H1 (cell line): ENCODE measurements around the gene AMN. TPM values are rescaled to one million over a fixed set of nuclear protein-coding genes. Genes with fewer than 3 reads are reported as not detected.

Experiments
- CBX5 ChIP-seq: fragments of 300-800, 300-1000 bp; sonication (generic); IDR thresholded peaks from 2 replicates; pipeline ENCODE4 v1.7.1; 2016; ENCODE audit warnings: antibody characterized with exemption, low read length, low read depth
- CHD1 ChIP-seq: IDR thresholded peaks from 2 replicates; pipeline ENCODE4 v1.6.1; 2012; ENCODE audit warnings: low read depth, low read length, improper control_type of control experiment
- CHD2 ChIP-seq: IDR thresholded peaks from 2 replicates; pipeline ENCODE4 v1.6.1; 2012; ENCODE audit warnings: low read length, improper control_type of control experiment
- PHF8 ChIP-seq: fragments of 200-600 bp; sonication (generic); conservative IDR thresholded peaks from 2 replicates; pipeline ENCODE4 v1.7.1; 2012; ENCODE audit warnings: low read depth, mild to moderate bottlenecking, inconsistent platforms, low read length, moderate library complexity
- POLR2AphosphoS5 ChIP-seq: IDR thresholded peaks from 2 replicates; pipeline ENCODE4 v1.6.1; 2011; ENCODE audit warnings: low read depth, low read length
- YY1 ChIP-seq: IDR thresholded peaks from 2 replicates; pipeline ENCODE4 v1.6.1; 2011; ENCODE audit warnings: low read depth, mild to moderate bottlenecking, low read length
- polyA plus RNA-seq, 7 experiments: library from polyadenylated mRNA; depleted of rRNA in 3 of 7; stranded (reverse) in 5 of 7; unstranded in 2 of 7; fragments of >200 nt in 5 of 7; fragments of 200-250 nt in 2 of 7; gene quantifications; 1 replicate in 5 of 7; 2 replicates in 1 of 7; 4 replicates in 1 of 7; pipeline versions ENCODE4 v1.2.1 to v1.2.3, GENCODE V29; 2011 to 2013; ENCODE audit warnings: missing spikeins in 2 of 7, mixed read lengths in 2 of 7
- total RNA-seq: library from RNA; stranded (reverse); fragmentation: NEBNext Ultra II Directional; extraction: Animal tissue kit (Norgen Biotek cat#: 25700); gene quantifications from 2 replicates; pipeline ENCODE4 v1.2.1, GENCODE V29; 2021
- TF ChIP-seq, protein P1 (sequence below): IDR thresholded peaks from 2 replicates; pipeline ENCODE4 v1.6.1; 2012; ENCODE audit warnings: inconsistent platforms

Gene AMN
- total and polyA plus RNA-seq, 2 of the 8 experiments (the other 6 are each of a cell fraction or from before 2014, with no cell fraction given), result 0.77 to 1.5 TPM

DNA sequence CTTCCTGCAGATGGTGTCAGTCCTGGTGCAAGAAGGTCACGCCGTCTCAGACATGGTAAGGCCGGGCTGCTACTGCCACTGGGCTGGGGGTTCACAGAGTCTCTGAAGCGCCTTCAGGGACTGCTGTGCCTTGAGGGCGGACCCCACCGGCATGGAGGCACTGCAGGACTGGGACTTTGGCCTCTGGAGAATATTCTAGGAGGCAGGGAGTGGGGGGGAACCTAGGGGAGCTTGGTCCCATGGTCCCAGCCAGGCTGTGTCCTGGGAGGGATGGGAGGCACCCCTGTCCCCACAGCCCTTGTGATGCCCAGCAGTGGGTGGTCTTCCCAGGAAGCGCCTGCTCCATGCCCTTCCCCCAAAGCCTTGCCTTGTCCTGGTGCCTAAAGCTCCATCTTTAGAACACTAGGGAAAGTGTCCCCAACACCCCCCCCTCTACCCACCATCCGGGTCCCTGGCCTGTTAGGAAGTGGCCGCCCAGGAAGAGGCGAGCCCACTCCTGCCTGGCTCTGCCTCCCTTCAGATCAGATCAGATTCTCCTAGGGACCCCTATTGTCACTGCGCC is 1.5 kb downstream of the AMN start (continued):
- TF ChIP-seq YY1 (no peak), CHD2 (no peak), PHF8 (no peak), CHD1 (no peak), CBX5 (no peak), POLR2AphosphoS5 (no peak)
- TF ChIP-seq, protein P1, sequence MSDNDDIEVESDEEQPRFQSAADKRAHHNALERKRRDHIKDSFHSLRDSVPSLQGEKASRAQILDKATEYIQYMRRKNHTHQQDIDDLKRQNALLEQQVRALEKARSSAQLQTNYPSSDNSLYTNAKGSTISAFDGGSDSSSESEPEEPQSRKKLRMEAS, result no peak
